Liver (tissue), 9 donors: ENCODE data around the gene RBM18. TPM values are rescaled to one million over a fixed set of nuclear protein-coding genes. Genes with fewer than 3 reads are reported as not detected.
A peak's percentile ranks its signal among the peaks of the same experiment; 100 is the strongest.

ENCODE experiments used
- DNase-seq: peaks from one replicate; pipeline ENCODE4 v3.0.0-alpha.2; 2017; ENCODE audit warnings: low spot score
- H3K27ac ChIP-seq, 2 donors: one replicate each; pipeline ENCODE4 v1.7.0; 2013; ENCODE audit warnings: inconsistent platforms in 2 of 2, low read length in 2 of 2, control low read depth in 1 of 2, low read depth in 1 of 2, mild to moderate bottlenecking in 1 of 2
- H3K27me3 ChIP-seq, 4 donors: one replicate each; pipeline versions ENCODE4 v1.6.1 to v1.7.0; 2013; ENCODE audit warnings: low read length in 3 of 4, inconsistent platforms in 1 of 4, mild to moderate bottlenecking in 1 of 4, moderate library complexity in 1 of 4; ENCODE audit not compliant: control insufficient read depth in 4 of 4, insufficient read depth in 4 of 4
- H3K36me3 ChIP-seq, 4 donors: one replicate each; pipeline versions ENCODE4 v1.6.1 to v1.7.0; 2013; ENCODE audit warnings: low read length in 3 of 4, mild to moderate bottlenecking in 3 of 4, low read depth in 1 of 4, moderate library complexity in 1 of 4; ENCODE audit not compliant: control insufficient read depth in 4 of 4, insufficient read depth in 3 of 4
- H3K4me1 ChIP-seq, 4 donors: one replicate each; pipeline versions ENCODE4 v1.6.1 to v1.7.0; 2013; ENCODE audit warnings: low read length in 3 of 4, mild to moderate bottlenecking in 3 of 4, moderate library complexity in 1 of 4; ENCODE audit not compliant: control insufficient read depth in 4 of 4, insufficient read depth in 4 of 4
- H3K4me3 ChIP-seq, 3 donors: one replicate each; pipeline versions ENCODE4 v1.6.1 to v1.7.0; 2013; ENCODE audit warnings: low read length in 3 of 3, control low read depth in 1 of 3, low read depth in 1 of 3, mild to moderate bottlenecking in 1 of 3
- H3K9ac ChIP-seq, 2 donors: one replicate each; pipeline ENCODE4 v1.7.0; 2013; ENCODE audit warnings: low read length in 2 of 2, mild to moderate bottlenecking in 2 of 2, moderate library complexity in 2 of 2, control low read depth in 1 of 2, low read depth in 1 of 2
- H3K9me3 ChIP-seq, 4 donors: one replicate each; pipeline versions ENCODE4 v1.6.1 to v1.7.0; 2013; ENCODE audit warnings: low read length in 3 of 4; ENCODE audit not compliant: control insufficient read depth in 4 of 4
- EGR1 ChIP-seq, 2 donors: IDR thresholded peaks; 2 replicates each; pipeline ENCODE4 v1.6.1; 2016 to 2018; ENCODE audit warnings: antibody characterized with exemption in 2 of 2, low read depth in 2 of 2
- FOXA1 ChIP-seq: IDR thresholded peaks from 2 replicates; pipeline ENCODE4 v1.6.1; 2016; ENCODE audit warnings: antibody characterized with exemption
- FOXA2 ChIP-seq: IDR thresholded peaks from 2 replicates; pipeline ENCODE4 v1.6.1; 2016; ENCODE audit warnings: antibody characterized with exemption
- GABPA ChIP-seq, 2 donors: IDR thresholded peaks in 1 of 2; conservative IDR thresholded peaks in 1 of 2; 2 replicates each; pipeline ENCODE4 v1.6.1; 2016; ENCODE audit warnings: antibody characterized with exemption in 2 of 2, mild to moderate bottlenecking in 1 of 2, moderate library complexity in 1 of 2
- HNF4A ChIP-seq, 2 donors: conservative IDR thresholded peaks; 2 replicates each; pipeline ENCODE4 v1.6.1; 2016; ENCODE audit warnings: antibody characterized with exemption in 2 of 2, mild to moderate bottlenecking in 2 of 2
- NR2F2 ChIP-seq: IDR thresholded peaks from 2 replicates; pipeline ENCODE4 v1.6.1; 2016; ENCODE audit warnings: antibody characterized with exemption
- RAD21 ChIP-seq, 2 donors: IDR thresholded peaks; 2 replicates each; pipeline ENCODE4 v1.6.1; 2016; ENCODE audit warnings: antibody characterized with exemption in 2 of 2, mild to moderate bottlenecking in 2 of 2
- RXRA ChIP-seq, 2 donors: IDR thresholded peaks; 2 replicates each; pipeline ENCODE4 v1.6.1; 2017 to 2018; ENCODE audit warnings: antibody characterized with exemption in 2 of 2, mild to moderate bottlenecking in 1 of 2
- SP1 ChIP-seq: IDR thresholded peaks from 2 replicates; pipeline ENCODE4 v1.6.1; 2018; ENCODE audit warnings: antibody characterized with exemption, mild to moderate bottlenecking
- TAF1 ChIP-seq: conservative IDR thresholded peaks from 2 replicates; pipeline ENCODE4 v1.6.1; 2016; ENCODE audit warnings: antibody characterized with exemption, mild to moderate bottlenecking
- YY1 ChIP-seq: IDR thresholded peaks from 2 replicates; pipeline ENCODE4 v1.6.1; 2016; ENCODE audit warnings: antibody characterized with exemption, mild to moderate bottlenecking
- WGBS: extraction: QIAGEN DNeasy Blood & Tissue Kit; methylation state at CpG from one replicate; pipeline ENCODE4 v1.1.7; 2013; 5-methylcytosine and 5-hydroxymethylcytosine counted together
- polyA plus RNA-seq, 2 donors: library from polyadenylated mRNA; stranded (reverse) in 1 of 2; unstranded in 1 of 2; fragments of 200-250 nt in 1 of 2; fragments of >200 nt in 1 of 2; fragmentation: Nextera tagmentation in 1 of 2; extraction: Ambion mirVana in 1 of 2; gene quantifications; one replicate each; pipeline versions ENCODE4 v1.2.1 to v1.2.3, GENCODE V29; 2013 to 2015
- total RNA-seq, 2 donors: library from RNA; depleted of rRNA; stranded (reverse); fragments of >200 nt; gene quantifications; one replicate each; pipeline ENCODE4 v1.2.3, GENCODE V29; 2014
- TF ChIP-seq, protein P1 (sequence below): IDR thresholded peaks from 2 replicates; pipeline ENCODE4 v1.6.1; 2016; ENCODE audit warnings: antibody characterized with exemption
- TF ChIP-seq, protein P2 (sequence below): IDR thresholded peaks from 2 replicates; pipeline ENCODE4 v1.6.1; 2016; ENCODE audit warnings: antibody characterized with exemption
- TF ChIP-seq, protein P3 (sequence below): fragments of 150-350 bp; IDR thresholded peaks from 2 replicates; pipeline ENCODE4 v1.5.1; 2017; ENCODE audit warnings: improper control_type of control experiment, low read depth, low read length; ENCODE audit not compliant: missing input control
- TF ChIP-seq, protein P4 (sequence below): IDR thresholded peaks from 2 replicates; pipeline ENCODE4 v1.6.1; 2016; ENCODE audit warnings: antibody characterized with exemption, mild to moderate bottlenecking
- donor health status: healthy.
- donor health status: healthy.
- donor health status: healthy.
- donor health status: healthy.
- donor health status: healthy.

The RBM18 gene
- total and polyA plus RNA-seq, 4 donors = 3.4 to 7.7 (median 5.5) TPM

DNA sequence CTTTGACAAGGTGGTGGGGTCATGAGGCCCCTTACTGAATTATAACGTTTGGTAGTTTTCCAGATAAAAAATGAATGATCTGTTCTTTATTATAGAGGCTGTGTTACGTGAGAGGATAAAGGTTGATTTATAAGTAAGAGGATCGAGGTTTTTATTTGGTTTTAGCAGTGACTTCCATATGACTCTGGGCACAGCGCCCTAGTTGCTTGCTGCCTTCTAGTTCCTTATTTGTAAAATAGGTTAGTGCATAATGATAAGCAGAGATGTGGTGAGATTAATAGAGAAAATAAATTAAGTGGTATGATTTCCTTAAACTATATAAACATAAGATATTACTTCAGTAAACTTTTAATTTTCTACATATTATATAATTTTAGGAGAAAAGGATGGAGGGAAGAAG is 29.9 kb upstream of the RBM18 start:
- no peak for DNase-seq
- Histone ChIP-seq H3K4me1 (peaks cover 5 to 29% (median 21%) of the 10 kb centered on the region in 4 donors), H3K9ac (no peak overlapping the region), H3K36me3 (peaks cover 0 to 17% (median 3%) of the 10 kb centered on the region in 4 donors), H3K9me3 (no peaks in the 10 kb centered on the region), H3K27me3 (no peaks in the 10 kb centered on the region), H3K4me3 (no peak overlapping the region), H3K27ac (no peak overlapping the region)
- WGBS = 78% methylated on average over 4 of the region's 4 CpGs
- TF ChIP-seq, protein P1, sequence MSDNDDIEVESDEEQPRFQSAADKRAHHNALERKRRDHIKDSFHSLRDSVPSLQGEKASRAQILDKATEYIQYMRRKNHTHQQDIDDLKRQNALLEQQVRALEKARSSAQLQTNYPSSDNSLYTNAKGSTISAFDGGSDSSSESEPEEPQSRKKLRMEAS = no peak

DNA sequence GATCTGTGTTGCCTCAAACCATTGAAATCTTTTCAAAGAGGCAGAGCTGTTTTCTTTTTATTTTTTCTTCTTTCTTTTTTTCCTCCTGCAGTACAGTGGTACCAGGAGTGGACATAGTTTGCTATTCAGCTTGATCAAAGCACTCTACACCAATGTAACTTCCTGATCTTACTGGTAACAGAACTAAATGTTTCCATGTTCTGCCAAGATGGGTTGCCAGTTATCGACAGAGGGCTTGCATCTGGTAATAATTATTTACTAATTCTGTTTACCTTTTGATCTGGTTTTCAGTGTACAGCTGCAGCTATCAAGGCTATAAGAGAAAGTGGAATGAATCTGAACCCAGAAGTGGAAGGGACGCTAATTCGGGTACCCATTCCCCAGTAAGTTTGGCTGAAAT is 26.8 kb upstream of the RBM18 start:
- WGBS = 35% methylated on average over 3 of the region's 3 CpGs
- Histone ChIP-seq H3K4me1 (peaks cover 5 to 29% (median 21%) of the 10 kb centered on the region in 4 donors), H3K9ac (no peak overlapping the region), H3K4me3 (peak overlapping the region in 1 of 3 donors; percentile 10), H3K9me3 (no peaks in the 10 kb centered on the region), H3K27me3 (no peaks in the 10 kb centered on the region), H3K27ac (peak overlapping the region in 1 of 2 donors; percentile 42), H3K36me3 (peaks cover 2 to 27% (median 17%) of the 10 kb centered on the region in 4 donors)
- TF ChIP-seq HNF4A (conservative IDR thresholded peaks at IDR 0.05) (peak; percentile 5 to 36), YY1 (peak; percentile 74), EGR1 (IDR thresholded peaks at IDR 0.05; ENCODE audit: low read depth in 2 of 2) (no peak), FOXA2 (peak; percentile 32), SP1 (peak; percentile 33), TAF1 (no peak), RXRA (IDR thresholded peaks at IDR 0.05) (peak; percentile 13 to 52), RAD21 (IDR thresholded peaks at IDR 0.05) (no peak), GABPA (IDR thresholded peaks at IDR 0.05 in 1 of 2, conservative IDR thresholded peaks at IDR 0.05 in 1 of 2) (peak in 1 of 2 donors; percentile 41), NR2F2 (no peak), FOXA1 (peak; percentile 12)
- TF ChIP-seq, protein P2, sequence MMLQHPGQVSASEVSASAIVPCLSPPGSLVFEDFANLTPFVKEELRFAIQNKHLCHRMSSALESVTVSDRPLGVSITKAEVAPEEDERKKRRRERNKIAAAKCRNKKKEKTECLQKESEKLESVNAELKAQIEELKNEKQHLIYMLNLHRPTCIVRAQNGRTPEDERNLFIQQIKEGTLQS = no peak
- TF ChIP-seq, protein P1 = peak; percentile 46
- TF ChIP-seq, protein P3, sequence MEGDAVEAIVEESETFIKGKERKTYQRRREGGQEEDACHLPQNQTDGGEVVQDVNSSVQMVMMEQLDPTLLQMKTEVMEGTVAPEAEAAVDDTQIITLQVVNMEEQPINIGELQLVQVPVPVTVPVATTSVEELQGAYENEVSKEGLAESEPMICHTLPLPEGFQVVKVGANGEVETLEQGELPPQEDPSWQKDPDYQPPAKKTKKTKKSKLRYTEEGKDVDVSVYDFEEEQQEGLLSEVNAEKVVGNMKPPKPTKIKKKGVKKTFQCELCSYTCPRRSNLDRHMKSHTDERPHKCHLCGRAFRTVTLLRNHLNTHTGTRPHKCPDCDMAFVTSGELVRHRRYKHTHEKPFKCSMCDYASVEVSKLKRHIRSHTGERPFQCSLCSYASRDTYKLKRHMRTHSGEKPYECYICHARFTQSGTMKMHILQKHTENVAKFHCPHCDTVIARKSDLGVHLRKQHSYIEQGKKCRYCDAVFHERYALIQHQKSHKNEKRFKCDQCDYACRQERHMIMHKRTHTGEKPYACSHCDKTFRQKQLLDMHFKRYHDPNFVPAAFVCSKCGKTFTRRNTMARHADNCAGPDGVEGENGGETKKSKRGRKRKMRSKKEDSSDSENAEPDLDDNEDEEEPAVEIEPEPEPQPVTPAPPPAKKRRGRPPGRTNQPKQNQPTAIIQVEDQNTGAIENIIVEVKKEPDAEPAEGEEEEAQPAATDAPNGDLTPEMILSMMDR = no peak
- TF ChIP-seq, protein P4, sequence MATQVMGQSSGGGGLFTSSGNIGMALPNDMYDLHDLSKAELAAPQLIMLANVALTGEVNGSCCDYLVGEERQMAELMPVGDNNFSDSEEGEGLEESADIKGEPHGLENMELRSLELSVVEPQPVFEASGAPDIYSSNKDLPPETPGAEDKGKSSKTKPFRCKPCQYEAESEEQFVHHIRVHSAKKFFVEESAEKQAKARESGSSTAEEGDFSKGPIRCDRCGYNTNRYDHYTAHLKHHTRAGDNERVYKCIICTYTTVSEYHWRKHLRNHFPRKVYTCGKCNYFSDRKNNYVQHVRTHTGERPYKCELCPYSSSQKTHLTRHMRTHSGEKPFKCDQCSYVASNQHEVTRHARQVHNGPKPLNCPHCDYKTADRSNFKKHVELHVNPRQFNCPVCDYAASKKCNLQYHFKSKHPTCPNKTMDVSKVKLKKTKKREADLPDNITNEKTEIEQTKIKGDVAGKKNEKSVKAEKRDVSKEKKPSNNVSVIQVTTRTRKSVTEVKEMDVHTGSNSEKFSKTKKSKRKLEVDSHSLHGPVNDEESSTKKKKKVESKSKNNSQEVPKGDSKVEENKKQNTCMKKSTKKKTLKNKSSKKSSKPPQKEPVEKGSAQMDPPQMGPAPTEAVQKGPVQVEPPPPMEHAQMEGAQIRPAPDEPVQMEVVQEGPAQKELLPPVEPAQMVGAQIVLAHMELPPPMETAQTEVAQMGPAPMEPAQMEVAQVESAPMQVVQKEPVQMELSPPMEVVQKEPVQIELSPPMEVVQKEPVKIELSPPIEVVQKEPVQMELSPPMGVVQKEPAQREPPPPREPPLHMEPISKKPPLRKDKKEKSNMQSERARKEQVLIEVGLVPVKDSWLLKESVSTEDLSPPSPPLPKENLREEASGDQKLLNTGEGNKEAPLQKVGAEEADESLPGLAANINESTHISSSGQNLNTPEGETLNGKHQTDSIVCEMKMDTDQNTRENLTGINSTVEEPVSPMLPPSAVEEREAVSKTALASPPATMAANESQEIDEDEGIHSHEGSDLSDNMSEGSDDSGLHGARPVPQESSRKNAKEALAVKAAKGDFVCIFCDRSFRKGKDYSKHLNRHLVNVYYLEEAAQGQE = no peak
- DNase-seq = no peak
